Natural killer cell treated with Interleukin-12 subunit alpha and Interleukin-12 subunit beta and Interleukin-15 and Interleukin-18, amount 100 ng/mL, for 72 hours (primary cell): ENCODE results near the gene BCDIN3D. TPM values are rescaled to one million over a fixed set of nuclear protein-coding genes. Genes with fewer than 3 reads are reported as not detected.

ENCODE experiments used
- ATAC-seq, 2 donors: fragments of 150-1000 bp; cut with Tn5 transposase in 1 of 2; sonication (Bioruptor Pico), chemical (Tn5 transposase) in 1 of 2; 2 replicates each; pipeline ENCODE4 v1.10.0; 2021
- DNase-seq: peaks from one replicate; pipeline ENCODE4 v3.0.0; 2022; ENCODE audit warnings: low spot score
- H3K27ac Mint-ChIP-seq, 2 donors: 1 replicate in 1 of 2; 2 replicates in 1 of 2; pipeline ENCODE4 v1.8.0; 2022; ENCODE audit warnings: mixed read lengths in 2 of 2, mild to moderate bottlenecking in 1 of 2, moderate library complexity in 1 of 2
- H3K27me3 Mint-ChIP-seq, 2 donors: 1 replicate in 1 of 2; 2 replicates in 1 of 2; pipeline ENCODE4 v1.8.0; 2022; ENCODE audit warnings: mixed read lengths in 2 of 2
- H3K36me3 Mint-ChIP-seq: one replicate; pipeline ENCODE4 v1.8.0; 2022; ENCODE audit warnings: mixed read lengths
- H3K4me1 Mint-ChIP-seq, 2 donors: 1 replicate in 1 of 2; 2 replicates in 1 of 2; pipeline ENCODE4 v1.8.0; 2022; ENCODE audit warnings: low read depth in 2 of 2, mixed read lengths in 2 of 2, mild to moderate bottlenecking in 1 of 2
- H3K4me3 Mint-ChIP-seq: one replicate; pipeline ENCODE4 v1.8.0; 2022; ENCODE audit warnings: mixed read lengths
- H3K9me3 Mint-ChIP-seq: 2 replicates; pipeline ENCODE4 v1.8.0; 2022; ENCODE audit warnings: mixed read lengths
- total RNA-seq, 2 donors: library from RNA; stranded (reverse); gene quantifications; one replicate each; pipeline ENCODE4 v1.2.3, GENCODE V29; 2022

Gene BCDIN3D
- total RNA-seq, 2 donors from 2014 or later = 5.9 to 6.8 TPM

DNA sequence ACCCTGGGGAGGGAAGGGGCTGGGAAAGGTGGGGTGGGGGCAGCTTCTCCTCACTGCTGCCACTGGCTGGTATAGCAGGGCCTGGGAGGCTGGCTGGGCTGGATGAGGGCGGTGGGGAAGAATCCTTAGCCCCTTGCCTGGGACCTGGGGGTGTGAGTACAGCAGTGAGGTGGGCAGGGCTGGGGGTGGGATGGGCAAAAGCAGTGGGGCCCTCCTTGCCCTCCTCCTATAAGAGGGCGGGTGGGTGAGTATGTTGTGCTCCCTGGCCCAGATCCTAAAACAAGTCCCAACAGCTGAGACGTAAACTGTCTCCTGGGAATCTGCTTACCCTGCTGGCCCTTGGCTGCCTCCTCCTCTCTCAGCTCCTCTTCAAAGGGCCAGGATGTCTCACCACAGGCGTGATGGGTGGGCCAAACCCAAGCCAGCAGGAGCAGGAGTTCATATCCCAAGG, 16.9 kb downstream of the BCDIN3D start:
- Mint-ChIP-seq H3K4me1 (peaks cover 21 to 29% of the 10 kb centered on the region in 2 donors), H3K27ac (no peak overlapping the region), H3K4me3 (no peak overlapping the region), H3K9me3 (no peaks in the 10 kb centered on the region), H3K36me3 (no peaks in the 10 kb centered on the region), H3K27me3 (peaks cover 0 to 7% of the 10 kb centered on the region in 2 donors)
- no peak for ATAC-seq
- no peak for DNase-seq

DNA sequence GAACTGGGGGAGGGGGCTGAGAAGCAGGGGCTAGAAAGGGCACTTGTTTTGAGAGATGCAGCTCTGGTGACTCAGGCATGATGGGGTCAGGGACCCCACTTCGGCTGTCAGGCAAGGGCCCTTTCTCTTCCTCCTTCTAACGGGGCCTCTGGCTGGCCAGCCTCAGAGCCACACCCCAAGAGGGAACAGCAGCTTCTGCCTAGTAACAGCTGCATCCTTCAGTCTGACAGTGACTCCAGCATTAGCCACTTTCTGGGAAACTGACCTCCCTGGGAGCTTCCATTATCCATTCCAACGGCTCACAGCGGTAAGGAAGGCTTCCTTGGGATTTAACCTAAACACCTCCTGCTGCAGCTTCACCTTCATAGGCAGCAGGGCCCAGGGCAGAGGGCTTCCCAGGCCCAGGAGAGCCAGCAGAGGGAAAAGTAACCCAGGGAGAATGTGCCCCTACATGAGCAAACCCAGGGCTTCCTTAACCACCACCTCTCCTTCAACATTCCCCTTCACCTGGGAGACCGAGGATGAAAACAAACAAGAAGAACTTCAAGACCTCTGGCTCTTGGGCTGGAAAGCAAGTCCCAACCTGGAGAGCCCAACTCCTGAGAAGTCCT, 17.4 kb downstream of the BCDIN3D start:
- no peak overlapping the region for H3K4me3 Mint-ChIP-seq
- H3K27ac Mint-ChIP-seq = no peak overlapping the region
- ATAC-seq = no peak
- H3K27me3 Mint-ChIP-seq = peaks cover 0 to 7% of the 10 kb centered on the region in 2 donors
- no peaks in the 10 kb centered on the region for H3K9me3 Mint-ChIP-seq
- H3K4me1 Mint-ChIP-seq = peaks cover 24 to 32% of the 10 kb centered on the region in 2 donors
- DNase-seq = peak; percentile 3
- H3K36me3 Mint-ChIP-seq = no peaks in the 10 kb centered on the region

GRCh38 chr12:49824895-49825294, 18.0 kb downstream of the BCDIN3D start:
- ATAC-seq (no peak), DNase-seq (peak; percentile 22)
- no peak overlapping the region for H3K27ac Mint-ChIP-seq
- H3K4me3 Mint-ChIP-seq = no peak overlapping the region
- H3K9me3 Mint-ChIP-seq = no peaks in the 10 kb centered on the region
- H3K4me1 Mint-ChIP-seq = peaks cover 24 to 32% of the 10 kb centered on the region in 2 donors
- H3K36me3 Mint-ChIP-seq = no peaks in the 10 kb centered on the region
- H3K27me3 Mint-ChIP-seq = peaks cover 0 to 7% of the 10 kb centered on the region in 2 donors

GRCh38 chr12:49824416-49824815, 18.5 kb downstream of the BCDIN3D start:
- DNase-seq (peak; percentile 12), ATAC-seq (no peak)
- peaks cover 0 to 5% of the 10 kb centered on the region in 2 donors for H3K27me3 Mint-ChIP-seq
- H3K27ac Mint-ChIP-seq = no peak overlapping the region
- H3K4me3 Mint-ChIP-seq = no peak overlapping the region
- H3K4me1 Mint-ChIP-seq = peaks cover 23 to 35% of the 10 kb centered on the region in 2 donors
- no peaks in the 10 kb centered on the region for H3K36me3 Mint-ChIP-seq
- no peaks in the 10 kb centered on the region for H3K9me3 Mint-ChIP-seq

DNA sequence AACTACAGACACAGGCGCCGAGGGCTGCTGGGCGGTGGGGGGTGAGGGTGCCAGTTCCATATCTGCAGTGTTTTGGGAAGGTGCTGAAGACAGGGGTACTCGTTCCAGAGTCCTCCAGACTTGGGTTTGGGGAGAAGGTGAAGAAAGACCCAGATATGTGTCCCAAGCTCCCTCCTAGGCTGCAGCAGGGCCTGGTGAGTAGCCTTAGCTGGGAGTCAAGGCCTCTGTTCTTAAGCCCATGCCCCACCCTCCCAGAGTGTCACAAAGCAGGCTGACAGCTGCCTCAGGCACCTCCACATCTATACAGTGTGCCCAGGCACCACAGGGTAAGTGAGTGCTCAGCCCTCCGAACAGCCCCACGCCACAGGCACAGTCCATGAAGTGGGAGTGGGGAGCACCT, 19.0 kb downstream of the BCDIN3D start:
- H3K27ac Mint-ChIP-seq = no peak overlapping the region
- no peaks in the 10 kb centered on the region for H3K9me3 Mint-ChIP-seq

GRCh38 chr12:49823350-49823749, 19.6 kb downstream of the BCDIN3D start:
- H3K9me3 Mint-ChIP-seq = no peaks in the 10 kb centered on the region
- no peak overlapping the region for H3K27ac Mint-ChIP-seq
- H3K4me1 Mint-ChIP-seq = peaks cover 12 to 26% of the 10 kb centered on the region in 2 donors
- no peak overlapping the region for H3K4me3 Mint-ChIP-seq
- no peaks in the 10 kb centered on the region for H3K36me3 Mint-ChIP-seq
- H3K27me3 Mint-ChIP-seq = no peaks in the 10 kb centered on the region
- ATAC-seq (no peak), DNase-seq (peak; percentile 16)

More for the DNA sequence above, 19.0 kb downstream of the BCDIN3D start:
- Mint-ChIP-seq H3K36me3 (no peaks in the 10 kb centered on the region), H3K4me3 (no peak overlapping the region), H3K4me1 (peaks cover 18 to 32% of the 10 kb centered on the region in 2 donors), H3K27me3 (no peaks in the 10 kb centered on the region)
- ATAC-seq (no peak), DNase-seq (peak; percentile 53)

DNA sequence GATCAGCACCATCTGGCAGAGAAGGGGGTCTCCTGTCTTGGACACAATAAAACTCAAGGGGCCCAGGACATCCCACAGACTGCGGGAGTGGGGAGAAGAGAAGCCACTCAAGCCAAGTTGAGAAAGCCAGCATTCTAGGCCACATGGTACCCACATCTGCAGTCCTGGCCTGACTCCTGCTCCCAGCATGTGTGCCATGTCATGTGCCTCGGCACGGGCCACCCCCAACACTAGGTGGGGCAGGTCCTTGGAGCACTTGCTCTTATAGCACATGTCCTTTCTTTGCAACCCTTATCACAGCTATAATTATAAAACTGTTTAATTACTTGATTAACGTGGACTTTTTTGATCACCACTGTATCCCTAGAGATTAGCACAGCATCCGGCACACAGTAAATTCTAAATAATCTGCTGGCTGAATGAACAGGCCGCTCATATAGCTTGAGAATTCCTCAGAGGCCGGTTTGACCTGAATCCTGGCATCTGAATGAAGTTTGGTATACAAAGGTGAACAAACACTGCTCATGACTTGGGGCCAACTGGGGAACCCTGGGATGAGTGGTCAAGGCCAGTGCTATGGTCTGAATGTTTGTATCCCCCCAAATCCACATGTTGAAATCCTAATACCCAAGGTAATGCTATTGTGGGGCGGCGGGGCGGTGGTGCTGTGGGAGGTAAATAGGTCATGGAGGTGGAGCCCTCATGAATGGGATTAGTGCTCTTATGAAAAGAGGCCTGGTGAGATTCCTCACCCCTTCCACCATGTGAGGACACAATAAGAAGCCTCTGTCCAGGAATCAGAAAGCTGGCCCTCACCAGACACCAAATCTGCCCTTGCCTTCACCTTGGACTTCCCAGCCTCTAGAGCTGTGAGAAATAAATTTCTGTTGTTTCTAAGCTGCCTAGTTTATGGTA, 21.3 kb downstream of the BCDIN3D start:
- H3K4me1 Mint-ChIP-seq = peaks cover 11 to 17% of the 10 kb centered on the region in 2 donors
- ATAC-seq = no peak
- H3K27ac Mint-ChIP-seq = peak overlapping the region; percentile 35 to 48
- H3K4me3 Mint-ChIP-seq = no peak overlapping the region
- no peaks in the 10 kb centered on the region for H3K9me3 Mint-ChIP-seq
- DNase-seq = peak; percentile 28
- H3K27me3 Mint-ChIP-seq = no peaks in the 10 kb centered on the region
- no peaks in the 10 kb centered on the region for H3K36me3 Mint-ChIP-seq

DNA sequence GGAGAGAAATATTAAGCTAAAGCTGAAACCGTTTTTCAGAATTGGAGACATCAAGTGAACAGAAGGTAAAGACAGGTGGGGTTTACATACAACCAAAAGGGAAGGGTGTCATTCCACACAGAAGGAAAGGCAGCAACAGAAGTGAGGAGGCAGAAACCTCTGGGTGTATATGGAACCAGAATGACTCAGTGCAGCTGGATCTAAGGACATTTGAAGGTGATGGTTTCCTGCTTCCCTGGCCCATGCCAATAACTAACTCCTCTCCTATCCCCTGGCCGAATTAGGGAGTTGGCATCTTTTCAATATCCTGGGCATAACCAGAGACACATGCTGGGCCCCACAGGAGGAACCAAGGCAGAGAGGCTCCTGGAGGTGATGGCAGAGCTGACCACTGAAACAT, 23.1 kb downstream of the BCDIN3D start:
- H3K27me3 Mint-ChIP-seq = no peaks in the 10 kb centered on the region
- DNase-seq (peak; percentile 16), ATAC-seq (no peak)
- no peaks in the 10 kb centered on the region for H3K9me3 Mint-ChIP-seq
- H3K4me1 Mint-ChIP-seq = peaks cover 7 to 11% of the 10 kb centered on the region in 2 donors
- no peak overlapping the region for H3K4me3 Mint-ChIP-seq
- H3K27ac Mint-ChIP-seq = no peak overlapping the region
- no peaks in the 10 kb centered on the region for H3K36me3 Mint-ChIP-seq

DNA sequence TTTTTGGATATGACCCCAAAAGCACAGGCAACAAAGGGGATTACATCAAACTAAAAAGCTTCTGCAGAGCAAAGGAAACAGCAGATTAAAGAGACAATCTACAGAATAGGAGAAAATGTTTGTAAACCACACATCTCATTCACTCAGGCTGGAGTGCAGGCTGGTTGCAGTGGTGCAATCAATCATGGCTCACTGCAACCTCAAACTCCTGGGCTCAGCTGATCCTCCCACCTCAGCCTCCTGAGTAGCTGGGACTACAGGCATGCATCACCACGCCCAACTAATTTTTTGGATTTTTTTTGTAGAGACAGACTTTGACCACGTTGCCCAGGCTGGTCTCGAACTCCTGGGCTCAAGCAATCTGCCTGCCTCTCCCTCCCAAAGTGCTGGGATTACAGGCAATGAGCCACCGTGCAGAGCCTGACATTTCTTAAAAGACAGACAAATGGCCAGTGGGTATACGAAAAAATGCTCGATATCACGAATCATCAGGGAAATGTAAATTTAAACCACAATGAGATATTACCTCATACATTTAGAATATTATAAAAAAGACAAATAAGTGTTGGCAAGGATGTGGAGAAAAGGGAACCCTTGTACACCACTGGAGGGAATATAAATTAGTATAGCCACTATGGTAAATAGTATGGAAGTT, 24.5 kb downstream of the BCDIN3D start:
- Mint-ChIP-seq H3K27me3 (no peaks in the 10 kb centered on the region), H3K4me1 (peaks cover 6 to 11% of the 10 kb centered on the region in 2 donors)

GRCh38 chr12:49813131-49813530, 29.8 kb downstream of the BCDIN3D start:
- Mint-ChIP-seq H3K9me3 (no peaks in the 10 kb centered on the region), H3K27ac (no peak overlapping the region), H3K4me3 (no peak overlapping the region), H3K27me3 (no peaks in the 10 kb centered on the region), H3K36me3 (no peaks in the 10 kb centered on the region), H3K4me1 (peaks cover 0 to 5% of the 10 kb centered on the region in 2 donors)
- DNase-seq (no peak), ATAC-seq (no peak)

More for the DNA sequence above, 24.5 kb downstream of the BCDIN3D start:
- no peak for ATAC-seq
- H3K9me3 Mint-ChIP-seq = no peaks in the 10 kb centered on the region
- H3K36me3 Mint-ChIP-seq = no peaks in the 10 kb centered on the region
- no peak overlapping the region for H3K4me3 Mint-ChIP-seq
- H3K27ac Mint-ChIP-seq = no peak overlapping the region
- peak; percentile 5 for DNase-seq

GRCh38 chr12:49811961-49812401, 30.9 kb downstream of the BCDIN3D start:
- H3K4me3 Mint-ChIP-seq = no peak overlapping the region
- H3K4me1 Mint-ChIP-seq = peaks cover 0 to 5% of the 10 kb centered on the region in 2 donors
- no peak overlapping the region for H3K27ac Mint-ChIP-seq
- H3K9me3 Mint-ChIP-seq = no peaks in the 10 kb centered on the region
- no peak for ATAC-seq
- H3K27me3 Mint-ChIP-seq = no peaks in the 10 kb centered on the region
- H3K36me3 Mint-ChIP-seq = no peaks in the 10 kb centered on the region
- DNase-seq = no peak

- no peaks in the 10 kb centered on the region for H3K9me3 Mint-ChIP-seq
- H3K36me3 Mint-ChIP-seq = no peaks in the 10 kb centered on the region
- H3K27me3 Mint-ChIP-seq = no peaks in the 10 kb centered on the region
- no peak for ATAC-seq
- H3K4me1 Mint-ChIP-seq = peaks cover 0 to 5% of the 10 kb centered on the region in 2 donors
- peak; percentile 13 for DNase-seq
- no peak overlapping the region for H3K27ac Mint-ChIP-seq
- H3K4me3 Mint-ChIP-seq = no peak overlapping the region
Observed at GRCh38 chr12:49811136-49811535, 31.8 kb downstream of the BCDIN3D start.

GRCh38 chr12:49809906-49810389, 33.0 kb downstream of the BCDIN3D start:
- Mint-ChIP-seq H3K27ac (no peak overlapping the region), H3K27me3 (no peaks in the 10 kb centered on the region), H3K4me3 (no peak overlapping the region), H3K4me1 (peaks cover 0 to 5% of the 10 kb centered on the region in 2 donors), H3K9me3 (no peaks in the 10 kb centered on the region), H3K36me3 (no peaks in the 10 kb centered on the region)
- ATAC-seq (no peak), DNase-seq (peak; percentile 54)
